ENCODE results near the gene GNGT2. TPM values are rescaled to one million over a fixed set of nuclear protein-coding genes. Genes with fewer than 3 reads are reported as not detected.

Gene GNGT2
- total RNA-seq, 3 donors from 2014 or later, result 0.48 to 0.66 TPM; not detected in 1

GRCh38 chr17:49197346-49197998, 12.9 kb downstream of the GNGT2 start:
- no peaks in the 10 kb centered on the region for H3K27me3 ChIP-seq
- intact Hi-C loops (cut with DNase I; ENCODE audit: low total_unique reads), result no loop called here
- DNase-seq (ENCODE audit: low spot score in 2 of 2), result no peak
- no peak for TF ChIP-seq POLR2AphosphoS5 (IDR thresholded peaks at IDR 0.05)
- TF ChIP-seq POLR2A (IDR thresholded peaks at IDR 0.05), result no peak
- no peak for TF ChIP-seq CTCF (IDR thresholded peaks at IDR 0.05)
- no peak overlapping the region for H3K4me3 ChIP-seq
- no peaks in the 10 kb centered on the region for H3K36me3 ChIP-seq
- H3K4me1 ChIP-seq, result no peaks in the 10 kb centered on the region
- H3K27ac ChIP-seq, result no peak overlapping the region
- H3K9me3 ChIP-seq, result no peaks in the 10 kb centered on the region

DNA sequence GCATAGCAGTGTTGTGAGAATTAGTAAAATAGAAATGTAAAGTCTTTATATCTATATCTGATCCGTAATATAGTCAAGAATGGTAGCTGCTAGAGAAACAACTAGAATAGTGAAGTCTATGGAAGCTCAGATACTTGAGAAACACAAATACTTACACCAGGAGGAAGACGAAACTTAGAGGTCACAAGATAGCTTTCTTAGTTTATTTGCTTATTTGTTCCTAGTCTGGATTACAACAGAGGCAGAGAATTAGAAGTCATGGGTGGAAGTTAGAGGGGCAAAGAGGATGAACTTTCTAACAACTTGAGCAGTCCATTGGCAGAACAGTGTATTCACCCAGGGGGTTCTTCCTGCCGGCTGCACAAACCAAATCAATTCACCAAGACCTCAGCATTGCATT, 13.9 kb downstream of the GNGT2 start:
- DNase-seq (ENCODE audit: low spot score in 2 of 2), result no peak

GRCh38 chr17:49195751-49196150, 14.6 kb downstream of the GNGT2 start:
- intact Hi-C loops (cut with DNase I; ENCODE audit: low total_unique reads), result no loop called here
- H3K27ac ChIP-seq, result no peak overlapping the region
- no peak for TF ChIP-seq POLR2AphosphoS5 (IDR thresholded peaks at IDR 0.05)
- TF ChIP-seq CTCF (IDR thresholded peaks at IDR 0.05), result no peak
- no peak for TF ChIP-seq POLR2A (IDR thresholded peaks at IDR 0.05)

More for the DNA sequence above, 13.9 kb downstream of the GNGT2 start:
- TF ChIP-seq CTCF (IDR thresholded peaks at IDR 0.05), result no peak
- TF ChIP-seq POLR2A (IDR thresholded peaks at IDR 0.05), result no peak
- intact Hi-C loops (cut with DNase I; ENCODE audit: low total_unique reads), result no loop called here
- Histone ChIP-seq H3K4me1 (no peaks in the 10 kb centered on the region), H3K4me3 (no peak overlapping the region), H3K27me3 (no peaks in the 10 kb centered on the region), H3K36me3 (no peaks in the 10 kb centered on the region), H3K27ac (no peak overlapping the region), H3K9me3 (no peaks in the 10 kb centered on the region)

DNA sequence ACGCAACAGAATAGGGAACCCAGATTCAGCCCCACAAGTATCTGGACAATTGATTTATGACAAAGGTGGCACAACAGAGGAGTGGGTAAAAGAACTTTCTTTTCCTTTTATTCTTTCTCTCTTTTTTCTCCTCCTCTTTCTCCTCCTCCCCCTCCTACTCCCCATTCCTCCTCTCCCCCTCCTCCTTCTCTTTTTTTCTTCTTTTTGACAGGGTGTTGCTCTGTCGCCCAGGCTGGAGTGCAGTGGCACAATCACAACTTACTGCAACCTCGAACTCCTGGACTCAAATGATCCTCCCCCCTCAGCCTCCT, 16.1 kb downstream of the GNGT2 start:
- no peak for DNase-seq (ENCODE audit: low spot score in 2 of 2)
- Histone ChIP-seq H3K27me3 (no peaks in the 10 kb centered on the region), H3K9me3 (no peaks in the 10 kb centered on the region), H3K27ac (peak overlapping the region; percentile 81 to 94), H3K4me3 (no peak overlapping the region), H3K4me1 (no peaks in the 10 kb centered on the region), H3K36me3 (no peaks in the 10 kb centered on the region)
- intact Hi-C loops (cut with DNase I; ENCODE audit: low total_unique reads), result loop anchor here (5.0 kb wide), 1 partner anchor 223 kb away; no protein-coding TSS in a partner anchor
- TF ChIP-seq CTCF (IDR thresholded peaks at IDR 0.05) (no peak), POLR2AphosphoS5 (IDR thresholded peaks at IDR 0.05) (no peak), POLR2A (IDR thresholded peaks at IDR 0.05) (no peak)

More at GRCh38 chr17:49195751-49196150, 14.6 kb downstream of the GNGT2 start:
- H3K4me3 ChIP-seq, result no peak overlapping the region
- H3K9me3 ChIP-seq, result no peaks in the 10 kb centered on the region
- no peaks in the 10 kb centered on the region for H3K4me1 ChIP-seq
- no peak for DNase-seq (ENCODE audit: low spot score in 2 of 2)
- H3K27me3 ChIP-seq, result no peaks in the 10 kb centered on the region
- no peaks in the 10 kb centered on the region for H3K36me3 ChIP-seq

GRCh38 chr17:49193513-49194296, 16.7 kb downstream of the GNGT2 start:
- DNase-seq (ENCODE audit: low spot score in 2 of 2), result peak in 1 of 2 donors; percentile 59
- TF ChIP-seq POLR2A (IDR thresholded peaks at IDR 0.05) (no peak), POLR2AphosphoS5 (IDR thresholded peaks at IDR 0.05) (peak in 1 of 3 donors; percentile 17), CTCF (IDR thresholded peaks at IDR 0.05) (no peak)
- peak overlapping the region; percentile 64 to 84 (median 71) for H3K4me3 ChIP-seq
- H3K36me3 ChIP-seq, result no peaks in the 10 kb centered on the region
- intact Hi-C loops (cut with DNase I; ENCODE audit: low total_unique reads), result loop anchor here (5.0 kb wide), 1 partner anchor 224 kb away; no protein-coding TSS in a partner anchor
- H3K27me3 ChIP-seq, result no peaks in the 10 kb centered on the region
- H3K27ac ChIP-seq, result peak overlapping the region; percentile 81 to 94
- H3K9me3 ChIP-seq, result no peaks in the 10 kb centered on the region
- H3K4me1 ChIP-seq, result no peaks in the 10 kb centered on the region
